SK-N-SH (cell line): ENCODE data around the gene RHBDL2.

Experiments used
- EP300 ChIP-seq, 2 experiments: IDR thresholded peaks; 2 replicates each; pipeline versions ENCODE4 v1.4.0 to v1.6.1; 2012; ENCODE audit warnings: borderline replicate concordance in 1 of 2, low read depth in 1 of 2, low read length in 1 of 2
- FOXJ3 ChIP-seq: sonication (generic); formaldehyde crosslinking; IDR thresholded peaks from 2 replicates; pipeline ENCODE4 v1.5.1; 2020; ENCODE audit warnings: mild to moderate bottlenecking, missing genetic modification reagents
- MEF2A ChIP-seq: IDR thresholded peaks from 2 replicates; pipeline ENCODE4 v1.4.0; 2012; ENCODE audit warnings: low read depth, borderline replicate concordance
- NFIC ChIP-seq: IDR thresholded peaks from 2 replicates; pipeline ENCODE4 v1.4.0; 2012; ENCODE audit warnings: borderline replicate concordance
- POLR2AphosphoS5 ChIP-seq: IDR thresholded peaks from 2 replicates; pipeline ENCODE4 v1.6.1; 2012; ENCODE audit warnings: low read depth, low read length
- RFX5 ChIP-seq: IDR thresholded peaks from 2 replicates; pipeline ENCODE4 v1.6.1; 2012; ENCODE audit warnings: mild to moderate bottlenecking, improper control_type of control experiment, low read length
- SIN3A ChIP-seq: IDR thresholded peaks from 2 replicates; pipeline ENCODE4 v1.6.1; 2012; ENCODE audit warnings: low read depth, mild to moderate bottlenecking, low read length, moderate library complexity, borderline replicate concordance
- TAF1 ChIP-seq: IDR thresholded peaks from 2 replicates; pipeline ENCODE4 v1.6.1; 2012; ENCODE audit warnings: low read depth, mild to moderate bottlenecking, low read length, moderate library complexity, borderline replicate concordance
- YY1 ChIP-seq: IDR thresholded peaks from 2 replicates; pipeline ENCODE4 v1.4.0; 2012; ENCODE audit warnings: low read depth, mild to moderate bottlenecking
- TF ChIP-seq, protein P1 (sequence below): fragments of 200-600 bp; sonication (generic); IDR thresholded peaks from 2 replicates; pipeline ENCODE4 v1.6.1; 2017; ENCODE audit warnings: antibody characterized with exemption, mild to moderate bottlenecking, moderate library complexity
- TF ChIP-seq, protein P2 (sequence below): IDR thresholded peaks from 2 replicates; pipeline ENCODE4 v1.4.0; 2012; ENCODE audit warnings: low read depth

DNA sequence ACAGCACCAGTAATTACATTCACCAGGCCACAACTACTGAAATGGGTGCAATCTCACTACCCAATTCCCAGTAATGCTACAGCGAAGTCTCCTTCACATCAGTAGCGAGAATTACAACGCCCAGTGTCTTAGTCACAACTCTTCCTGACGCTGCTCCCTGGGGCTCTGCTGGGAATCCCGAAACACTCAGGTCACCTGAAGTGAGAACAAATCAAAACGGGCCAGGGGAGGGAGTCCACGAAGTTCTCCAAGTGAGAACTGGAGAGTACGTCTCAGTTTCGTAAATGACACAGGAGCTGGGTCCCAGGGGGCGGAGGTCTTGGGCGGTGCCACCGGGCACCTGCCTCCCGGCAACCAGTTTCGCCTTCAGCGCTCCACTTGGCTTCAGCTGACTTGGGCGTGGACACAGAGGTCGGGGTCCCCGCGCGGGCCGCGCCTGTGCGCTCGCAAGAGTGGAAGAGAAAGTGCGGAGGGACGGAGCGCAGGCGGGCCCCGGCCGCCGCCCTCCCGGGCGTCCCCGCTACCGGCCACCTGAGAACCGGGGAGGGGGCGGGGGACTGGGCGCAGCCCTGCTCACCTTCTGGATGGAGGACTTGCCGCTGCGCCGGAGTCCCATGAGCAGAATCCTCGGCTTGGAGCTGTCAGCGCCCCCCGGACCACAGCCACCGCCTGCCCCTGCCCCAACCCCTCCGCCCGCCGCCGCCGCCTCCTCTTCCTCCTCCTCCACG lies 82.6 kb downstream of the RHBDL2 start:
- TF ChIP-seq, protein P1, sequence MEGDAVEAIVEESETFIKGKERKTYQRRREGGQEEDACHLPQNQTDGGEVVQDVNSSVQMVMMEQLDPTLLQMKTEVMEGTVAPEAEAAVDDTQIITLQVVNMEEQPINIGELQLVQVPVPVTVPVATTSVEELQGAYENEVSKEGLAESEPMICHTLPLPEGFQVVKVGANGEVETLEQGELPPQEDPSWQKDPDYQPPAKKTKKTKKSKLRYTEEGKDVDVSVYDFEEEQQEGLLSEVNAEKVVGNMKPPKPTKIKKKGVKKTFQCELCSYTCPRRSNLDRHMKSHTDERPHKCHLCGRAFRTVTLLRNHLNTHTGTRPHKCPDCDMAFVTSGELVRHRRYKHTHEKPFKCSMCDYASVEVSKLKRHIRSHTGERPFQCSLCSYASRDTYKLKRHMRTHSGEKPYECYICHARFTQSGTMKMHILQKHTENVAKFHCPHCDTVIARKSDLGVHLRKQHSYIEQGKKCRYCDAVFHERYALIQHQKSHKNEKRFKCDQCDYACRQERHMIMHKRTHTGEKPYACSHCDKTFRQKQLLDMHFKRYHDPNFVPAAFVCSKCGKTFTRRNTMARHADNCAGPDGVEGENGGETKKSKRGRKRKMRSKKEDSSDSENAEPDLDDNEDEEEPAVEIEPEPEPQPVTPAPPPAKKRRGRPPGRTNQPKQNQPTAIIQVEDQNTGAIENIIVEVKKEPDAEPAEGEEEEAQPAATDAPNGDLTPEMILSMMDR, result no peak
- TF ChIP-seq POLR2AphosphoS5 (no peak), EP300 (IDR thresholded peaks at IDR 0.05; ENCODE audit: borderline replicate concordance in 1 of 2, low read depth in 1 of 2, low read length in 1 of 2) (no peak), YY1 (no peak), FOXJ3 (CRISPR knock-in tag) (no peak), MEF2A (no peak), RFX5 (no peak), TAF1 (no peak), SIN3A (no peak), NFIC (no peak)
- TF ChIP-seq, protein P2, sequence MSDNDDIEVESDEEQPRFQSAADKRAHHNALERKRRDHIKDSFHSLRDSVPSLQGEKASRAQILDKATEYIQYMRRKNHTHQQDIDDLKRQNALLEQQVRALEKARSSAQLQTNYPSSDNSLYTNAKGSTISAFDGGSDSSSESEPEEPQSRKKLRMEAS, result no peak
